HAP-1 (cell line): ENCODE data around the gene SIN3A.
"Not testable (repeated sequence)": the region's sequence is repeated elsewhere in the genome, so short reads cannot be mapped to it uniquely, and the experiment has no call there.

Experiments used
- DNase-seq, 2 experiments: peaks; one replicate each; pipeline ENCODE4 v3.0.0-alpha.2; 2016 to 2020; ENCODE audit warnings: low spot score in 2 of 2
- H3K27me3 ChIP-seq: fragments of 250-450 bp; sonication (Bioruptor Pico); 2 replicates; pipeline ENCODE4 v1.5.1; 2020; ENCODE audit warnings: low read depth, mild to moderate bottlenecking, moderate library complexity
- H3K36me3 ChIP-seq: fragments of 250-450 bp; sonication (Bioruptor Pico); replicated peaks from 2 replicates; pipeline ENCODE4 v1.5.1; 2020; ENCODE audit warnings: mild to moderate bottlenecking
- H3K4me1 ChIP-seq: fragments of 250-450 bp; sonication (Bioruptor Pico); 2 replicates; pipeline ENCODE4 v1.5.1; 2020; ENCODE audit warnings: mild to moderate bottlenecking
- H3K4me3 ChIP-seq: fragments of 250-450 bp; sonication (Bioruptor Pico); 2 replicates; pipeline ENCODE4 v1.5.1; 2020; ENCODE audit warnings: mild to moderate bottlenecking, moderate library complexity
- H3K9me3 ChIP-seq: fragments of 250-450 bp; sonication (Bioruptor Pico); 2 replicates; pipeline ENCODE4 v1.5.1; 2020; ENCODE audit warnings: mild to moderate bottlenecking, moderate library complexity
- in situ Hi-C: fragments of 300-500 bp; cut with MboI; formaldehyde crosslinking; loops from 3 replicates; pipeline ENCODE4 v1.14.3; 2020; ENCODE audit warnings: low sequenced_read_pairs, inconsistent platforms, mixed read lengths

SIN3A gene

DNA sequence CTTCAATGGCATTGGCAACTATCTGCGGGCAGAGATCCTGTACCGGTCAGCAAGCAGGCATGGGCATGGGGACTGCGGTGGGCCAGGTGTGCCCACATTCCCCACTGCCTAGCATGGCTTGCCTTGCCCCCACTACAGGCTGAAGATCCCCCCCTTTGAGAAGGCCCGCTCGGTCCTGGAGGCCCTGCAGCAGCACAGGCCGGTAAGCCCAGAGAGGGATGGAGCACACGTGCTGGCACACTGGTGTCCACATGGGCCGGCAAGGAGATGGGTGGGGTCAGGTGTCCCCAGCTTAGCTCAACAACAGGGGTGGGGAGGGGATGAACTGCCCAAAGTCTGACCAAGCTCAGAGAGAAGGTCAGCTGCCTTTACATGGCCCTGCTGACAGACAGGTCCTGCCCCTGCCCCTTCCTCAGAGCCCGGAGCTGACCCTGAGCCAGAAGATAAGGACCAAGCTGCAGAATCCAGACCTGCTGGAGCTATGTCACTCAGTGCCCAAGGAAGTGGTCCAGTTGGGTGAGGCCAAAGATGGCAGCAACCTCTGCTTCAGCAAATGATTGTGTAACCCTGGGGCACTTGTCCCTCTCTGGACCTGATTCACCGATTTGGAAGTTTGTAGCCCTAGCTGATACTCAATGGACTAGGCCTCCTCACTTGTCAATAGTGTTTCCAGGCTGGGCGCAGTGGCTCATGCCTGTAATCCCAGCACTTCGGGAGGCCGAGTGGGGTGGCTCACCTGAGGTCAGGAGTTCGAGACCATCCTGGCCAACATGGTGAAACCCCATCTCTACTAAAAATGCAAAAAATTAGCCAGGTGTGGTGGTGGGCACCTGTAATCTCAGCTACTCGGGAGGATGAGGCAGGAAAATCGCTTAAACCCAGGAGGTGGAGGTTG lies 99.1 kb downstream of the SIN3A start:
- Histone ChIP-seq H3K4me3 (no peak overlapping the region), H3K36me3 (peaks cover 53% of the 10 kb centered on the region), H3K4me1 (peaks cover 7% of the 10 kb centered on the region), H3K27me3 (no peaks in the 10 kb centered on the region), H3K9me3 (no peaks in the 10 kb centered on the region)
- in situ Hi-C loops = no loop called here
- no peak for DNase-seq

DNA sequence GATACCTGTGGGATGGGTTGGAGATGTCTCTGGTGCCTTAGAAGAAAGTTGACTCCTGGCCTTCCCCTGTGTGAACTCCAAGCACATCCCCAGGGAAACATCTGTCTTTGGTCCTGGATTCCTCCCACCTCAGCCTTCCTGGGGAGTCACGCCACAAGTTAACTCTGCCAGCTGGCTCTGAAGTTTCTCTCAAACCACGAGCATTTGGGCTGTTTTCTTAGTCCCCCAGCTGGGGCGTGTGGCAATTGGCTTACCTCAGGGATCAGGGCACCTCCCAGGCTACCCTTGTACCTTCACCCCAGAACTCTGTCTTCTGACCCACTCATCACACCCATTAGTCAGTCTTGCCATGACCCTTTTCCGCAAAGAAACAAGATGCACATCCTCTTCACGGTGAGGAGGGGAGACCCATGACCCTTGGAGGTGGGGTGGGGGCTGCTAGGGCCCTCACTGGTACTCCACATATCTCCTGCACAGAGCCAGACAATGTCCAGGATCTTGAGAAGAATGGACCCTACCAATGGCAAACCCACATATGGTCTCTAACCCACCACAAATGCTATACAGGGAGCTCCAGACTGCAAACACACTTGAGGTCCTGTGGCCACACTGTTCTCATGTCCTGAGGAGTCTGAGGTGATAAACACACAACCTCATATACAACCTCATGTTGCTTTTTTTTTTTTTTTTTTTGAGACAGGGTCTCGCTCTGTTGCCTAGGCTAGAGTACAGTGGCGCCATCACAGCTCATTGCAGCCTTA lies 100.7 kb downstream of the SIN3A start:
- Histone ChIP-seq H3K4me3 (no peak overlapping the region), H3K9me3 (no peaks in the 10 kb centered on the region), H3K4me1 (peaks cover 11% of the 10 kb centered on the region), H3K27me3 (no peaks in the 10 kb centered on the region), H3K36me3 (peaks cover 41% of the 10 kb centered on the region)
- DNase-seq = no peak
- in situ Hi-C loops = no loop called here

DNA sequence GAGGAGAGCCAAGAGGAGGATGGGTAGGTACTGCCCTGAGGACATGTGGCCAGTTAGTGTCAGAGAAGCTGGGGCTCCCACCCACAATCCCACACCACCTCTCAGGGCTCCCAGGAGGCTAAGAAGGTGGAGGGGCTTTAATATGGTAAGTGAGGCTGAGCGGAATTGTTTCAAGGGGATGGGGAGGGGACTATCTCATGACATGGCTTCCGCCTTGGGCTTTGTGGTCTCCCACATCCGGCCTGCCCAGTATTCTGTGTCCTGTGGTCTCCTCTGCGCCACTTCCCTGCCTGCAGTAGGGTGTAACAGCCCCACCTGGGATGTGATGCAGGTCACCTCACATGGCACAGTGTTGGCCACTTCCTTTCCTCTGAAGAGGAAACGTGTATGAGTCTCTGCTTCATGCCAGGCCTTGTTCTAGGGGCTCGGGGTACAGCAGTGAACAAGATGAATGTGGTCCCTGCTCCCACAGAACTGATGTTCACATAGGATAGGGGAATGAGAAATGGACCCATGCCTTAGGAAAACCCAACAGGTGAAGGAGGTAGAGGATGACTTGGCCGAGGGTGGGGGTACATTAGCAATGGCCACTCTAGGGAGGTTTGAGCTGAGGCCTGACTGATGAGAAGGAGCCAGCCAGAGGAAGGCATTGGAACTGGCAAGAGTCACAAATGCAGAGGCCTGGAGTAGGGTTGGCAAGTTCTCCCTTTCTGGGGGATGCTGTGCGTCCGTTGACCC lies 101.5 kb downstream of the SIN3A start:
- DNase-seq = no peak
- Histone ChIP-seq H3K27me3 (no peaks in the 10 kb centered on the region), H3K36me3 (peaks cover 35% of the 10 kb centered on the region), H3K4me1 (peaks cover 11% of the 10 kb centered on the region), H3K9me3 (no peaks in the 10 kb centered on the region), H3K4me3 (no peak overlapping the region)
- in situ Hi-C loops = no loop called here

DNA sequence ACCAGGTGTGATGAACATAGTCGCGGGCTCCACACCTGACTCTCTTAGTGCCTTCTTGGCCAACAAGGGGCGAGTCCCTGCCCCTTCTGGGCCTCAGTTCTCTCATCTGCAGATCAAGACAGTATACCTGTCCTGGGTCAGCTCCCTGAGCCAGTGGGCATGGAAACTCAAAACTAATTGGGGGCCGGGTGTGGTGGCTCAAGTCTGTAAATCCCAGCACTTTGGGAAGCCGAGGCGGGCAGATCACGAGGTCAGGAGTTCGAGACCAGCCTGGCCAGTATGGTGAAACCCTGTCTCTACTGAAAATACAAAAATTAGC lies 102.2 kb downstream of the SIN3A start:
- Histone ChIP-seq H3K4me1 (peaks cover 11% of the 10 kb centered on the region), H3K36me3 (peaks cover 28% of the 10 kb centered on the region), H3K4me3 (peak overlapping the region; percentile 73; the same call in 1 of the 2 replicates)
- H3K9me3 ChIP-seq, H3K27me3 ChIP-seq, DNase-seq, in situ Hi-C loops: not testable (repeated sequence)

DNA sequence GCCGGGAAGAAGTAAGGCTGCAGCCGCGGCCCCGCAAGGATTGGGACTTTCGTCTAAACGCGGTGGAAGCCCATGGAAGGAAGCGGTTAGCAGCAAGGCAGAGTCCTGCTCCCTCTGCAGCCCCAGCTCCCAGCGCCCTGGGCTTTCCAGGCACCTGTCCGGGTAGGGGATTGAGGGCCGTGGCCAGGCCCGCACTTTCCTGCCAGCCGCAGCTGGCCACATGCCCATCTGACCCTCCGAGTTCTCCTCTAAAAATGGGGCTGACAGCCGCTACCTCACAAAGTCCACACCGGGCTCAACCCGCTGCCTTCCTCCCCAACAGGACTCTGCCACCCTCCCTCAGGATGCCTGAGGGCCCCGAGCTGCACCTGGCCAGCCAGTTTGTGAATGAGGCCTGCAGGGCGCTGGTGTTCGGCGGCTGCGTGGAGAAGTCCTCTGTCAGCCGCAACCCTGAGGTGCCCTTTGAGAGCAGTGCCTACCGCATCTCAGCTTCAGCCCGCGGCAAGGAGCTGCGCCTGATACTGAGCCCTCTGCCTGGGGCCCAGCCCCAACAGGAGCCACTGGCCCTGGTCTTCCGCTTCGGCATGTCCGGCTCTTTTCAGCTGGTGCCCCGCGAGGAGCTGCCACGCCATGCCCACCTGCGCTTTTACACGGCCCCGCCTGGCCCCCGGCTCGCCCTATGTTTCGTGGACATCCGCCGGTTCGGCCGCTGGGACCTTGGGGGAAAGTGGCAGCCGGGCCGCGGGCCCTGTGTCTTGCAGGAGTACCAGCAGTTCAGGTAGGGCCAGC lies 102.7 kb downstream of the SIN3A start:
- DNase-seq = no peak
- Histone ChIP-seq H3K4me3 (peak overlapping the region; percentile 73), H3K27me3 (no peaks in the 10 kb centered on the region), H3K4me1 (peaks cover 11% of the 10 kb centered on the region), H3K36me3 (peaks cover 25% of the 10 kb centered on the region), H3K9me3 (no peaks in the 10 kb centered on the region)
- in situ Hi-C loops = no loop called here

DNA sequence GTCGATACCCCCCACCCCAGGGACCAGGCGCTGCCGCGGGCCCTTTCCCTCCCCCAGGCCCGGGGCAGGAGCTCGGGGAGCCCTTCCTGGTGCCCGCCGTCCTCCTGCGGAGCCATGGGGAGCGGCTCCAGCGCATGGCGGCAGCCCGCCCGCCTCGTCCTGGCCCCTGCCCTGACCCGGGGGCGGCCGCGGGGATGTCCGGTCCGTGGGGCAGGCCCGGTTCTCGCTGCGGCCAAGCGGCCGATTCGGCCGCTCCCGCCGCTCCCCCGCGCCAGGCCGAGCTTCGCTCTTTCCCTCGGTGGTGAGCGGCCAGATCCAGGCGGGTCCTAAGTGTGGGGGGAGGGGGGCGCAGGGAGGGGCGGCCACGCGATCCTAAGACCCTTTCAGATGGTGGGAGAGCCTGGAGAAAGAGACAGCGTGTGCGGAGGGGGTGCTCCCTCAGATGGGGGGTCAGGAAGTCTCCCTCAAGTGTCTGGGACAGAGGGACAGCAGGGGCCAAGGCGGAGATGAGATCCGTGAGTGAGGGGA lies 103.4 kb downstream of the SIN3A start:
- Histone ChIP-seq H3K9me3 (no peaks in the 10 kb centered on the region), H3K4me3 (peak overlapping the region; percentile 73), H3K4me1 (peaks cover 11% of the 10 kb centered on the region), H3K36me3 (peaks cover 19% of the 10 kb centered on the region), H3K27me3 (no peaks in the 10 kb centered on the region)
- DNase-seq = peak; percentile 35 to 72
- in situ Hi-C loops = no loop called here

DNA sequence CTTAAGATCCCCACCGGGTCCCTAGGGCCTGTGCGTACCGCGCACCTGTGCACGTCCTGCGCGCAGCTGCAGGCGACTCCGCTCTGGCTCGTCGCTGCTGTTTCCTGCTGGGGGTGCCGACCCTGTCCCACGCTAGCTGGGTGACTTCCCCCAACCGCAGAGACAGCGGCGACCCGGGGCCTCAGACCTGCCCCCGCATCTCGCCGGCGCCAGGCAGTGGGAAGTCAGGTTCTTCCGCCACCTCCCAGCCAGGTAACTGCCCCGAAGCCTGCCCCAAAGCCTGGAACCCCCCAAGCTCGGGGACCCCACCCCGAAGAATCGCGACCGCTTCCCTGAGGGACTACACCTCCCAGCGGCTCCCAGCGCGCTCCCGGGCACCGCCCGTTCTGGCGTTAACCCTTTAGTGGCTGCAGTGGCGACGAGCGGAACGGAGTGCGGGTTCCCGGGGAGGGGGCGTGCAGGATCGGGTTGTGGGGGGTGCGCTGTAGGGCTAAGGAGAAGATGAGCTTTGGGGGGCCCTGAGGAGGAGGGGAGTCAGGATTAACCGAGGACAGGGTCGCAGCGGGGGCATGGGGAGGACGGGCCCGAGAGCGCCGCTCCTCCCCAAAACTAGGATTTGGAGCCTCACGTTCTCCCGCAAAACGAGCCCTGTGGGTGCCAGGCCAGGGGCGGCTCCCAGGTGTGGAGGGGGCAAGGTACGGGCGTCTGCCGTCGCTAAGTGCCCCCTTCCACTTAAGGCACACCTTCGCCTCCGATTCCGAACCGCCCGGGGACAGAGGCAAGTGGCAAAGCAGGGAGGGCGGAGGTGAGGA lies 104.1 kb downstream of the SIN3A start:
- peaks cover 19% of the 10 kb centered on the region for H3K36me3 ChIP-seq
- H3K4me1 ChIP-seq = peaks cover 11% of the 10 kb centered on the region
- H3K9me3 ChIP-seq = no peaks in the 10 kb centered on the region
- peak; percentile 68 to 89 for DNase-seq
- no peaks in the 10 kb centered on the region for H3K27me3 ChIP-seq
- in situ Hi-C loops = no loop called here
- H3K4me3 ChIP-seq = peak overlapping the region; percentile 73

DNA sequence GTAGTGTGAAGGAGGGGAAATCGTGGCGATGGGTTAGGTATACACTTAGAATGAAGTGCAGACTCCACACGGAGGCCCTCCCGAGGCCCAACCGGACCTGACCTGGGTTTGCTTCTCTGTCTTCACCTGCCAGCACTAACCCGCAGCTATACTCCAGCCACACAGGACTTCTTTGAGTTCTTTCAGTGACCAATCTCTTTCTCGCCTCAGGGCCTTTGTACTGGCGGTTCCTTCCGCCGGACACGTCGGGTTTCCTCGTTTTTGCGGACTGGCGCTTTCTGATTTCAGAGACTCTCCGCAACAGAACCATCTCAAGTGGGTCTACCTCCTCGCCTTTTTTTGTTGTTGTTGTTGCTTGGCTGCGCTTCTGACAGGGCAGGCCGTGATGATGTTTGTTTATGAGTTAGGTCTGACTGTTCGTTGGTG lies 104.7 kb downstream of the SIN3A start, which contains the start of gene NEIL1:
NEIL1 (plus strand) TSS at position 244 of the 426 bp plus-strand sequence. CDS start 1,867 bp downstream, outside the sequence.
- Histone ChIP-seq H3K4me3 (peak within 1 kb of the TSS; percentile 73), H3K36me3 (peaks cover 17% of the 10 kb centered on the region), H3K9me3 (no peaks in the 10 kb centered on the region), H3K4me1 (peaks cover 11% of the 10 kb centered on the region), H3K27me3 (no peaks in the 10 kb centered on the region)
- in situ Hi-C loops = no loop called here
- DNase-seq = peak in 1 of 2 experiments; percentile 62

DNA sequence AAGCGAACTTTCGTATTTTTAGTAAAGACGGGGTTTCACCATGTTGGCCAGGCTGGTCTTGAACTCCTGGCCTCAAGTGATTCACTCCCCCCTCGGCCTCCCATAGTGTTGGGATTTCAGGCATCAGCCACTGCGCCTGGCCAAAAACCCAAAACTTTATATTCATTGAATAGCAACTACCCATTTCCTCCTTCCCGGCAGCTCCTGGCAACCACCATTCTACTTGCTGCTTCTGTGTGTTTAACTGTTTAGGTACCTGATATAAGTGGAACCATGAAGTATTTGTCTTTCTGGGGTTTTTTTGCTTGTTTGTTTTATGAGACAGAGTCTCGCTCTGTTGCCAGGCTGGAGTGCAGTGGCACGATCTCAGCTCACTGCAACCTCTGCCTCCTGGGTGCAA lies 107.5 kb downstream of the SIN3A start:
- in situ Hi-C loops, H3K4me3 ChIP-seq: not testable (repeated sequence)

DNA sequence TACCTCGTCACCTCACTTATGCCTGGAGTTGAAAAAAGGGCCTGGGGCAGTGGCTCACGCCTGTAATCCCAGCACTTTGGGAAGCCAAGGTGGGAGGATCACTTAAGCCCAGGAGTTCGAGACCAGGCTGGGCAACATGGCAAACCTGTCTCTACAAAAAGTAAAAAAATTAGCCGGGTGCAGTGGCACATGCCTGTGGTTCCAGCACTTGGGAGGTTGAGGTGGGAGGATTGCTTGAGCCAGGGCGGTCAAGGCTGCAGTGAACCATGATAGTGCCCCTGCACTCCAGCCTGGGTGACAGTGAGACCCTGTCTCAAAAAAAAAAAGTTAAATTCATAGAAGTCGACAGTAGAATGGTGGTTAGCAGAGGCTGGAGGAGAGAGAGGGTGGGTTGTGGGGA lies 109.3 kb downstream of the SIN3A start:
- DNase-seq = no peak
- Histone ChIP-seq H3K27me3 (no peaks in the 10 kb centered on the region), H3K4me3 (no peak overlapping the region), H3K36me3 (peaks cover 28% of the 10 kb centered on the region), H3K9me3 (no peaks in the 10 kb centered on the region), H3K4me1 (peaks cover 4% of the 10 kb centered on the region; the same call in 1 of the 2 replicates)
- in situ Hi-C loops = no loop called here

More for the DNA sequence above, 107.5 kb downstream of the SIN3A start:
- not testable (repeated sequence) for DNase-seq, H3K9me3 ChIP-seq, H3K27me3 ChIP-seq
- Histone ChIP-seq H3K4me1 (peaks cover 11% of the 10 kb centered on the region), H3K36me3 (peaks cover 24% of the 10 kb centered on the region)

DNA sequence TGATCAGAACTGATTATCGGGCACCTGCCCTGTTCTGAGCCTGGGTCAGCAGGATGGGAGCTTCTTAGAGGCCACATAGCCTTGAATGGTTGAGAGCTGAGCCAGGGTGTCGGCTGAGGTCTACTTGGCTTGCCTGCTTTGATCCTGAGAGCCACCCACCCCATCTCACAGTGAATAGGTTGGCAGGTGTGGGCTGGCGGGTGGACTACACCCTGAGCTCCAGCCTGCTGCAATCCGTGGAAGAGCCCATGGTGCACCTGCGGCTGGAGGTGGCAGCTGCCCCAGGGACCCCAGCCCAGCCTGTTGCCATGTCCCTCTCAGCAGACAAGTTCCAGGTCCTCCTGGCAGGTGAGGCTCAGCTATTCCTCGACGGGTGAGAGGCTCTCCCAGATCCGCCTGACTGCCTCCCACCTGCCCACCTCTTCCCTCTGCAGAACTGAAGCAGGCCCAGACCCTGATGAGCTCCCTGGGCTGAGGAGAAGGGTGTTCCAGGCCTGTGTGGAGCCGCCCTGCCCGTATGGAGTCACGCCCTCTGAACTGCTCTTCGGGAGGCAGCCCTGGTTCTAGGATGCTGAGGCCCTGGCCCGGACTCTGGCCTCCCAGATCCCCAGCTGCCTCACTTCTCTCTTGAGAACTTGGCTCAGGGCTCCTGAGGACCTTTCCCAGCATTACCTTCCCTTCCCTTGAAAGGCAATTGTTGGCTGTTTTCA lies 111.8 kb downstream of the SIN3A start:
- H3K4me1 ChIP-seq = peaks cover 13% of the 10 kb centered on the region

More for the DNA sequence above, 111.8 kb downstream of the SIN3A start:
- H3K36me3 ChIP-seq = peaks cover 28% of the 10 kb centered on the region
- H3K27me3 ChIP-seq = no peaks in the 10 kb centered on the region
- H3K9me3 ChIP-seq = no peaks in the 10 kb centered on the region
- in situ Hi-C loops = no loop called here
- H3K4me3 ChIP-seq = no peak overlapping the region
- DNase-seq = no peak
